HFFc6 (cell line): ENCODE data around the gene SPRING1. TPM values are rescaled to one million over a fixed set of nuclear protein-coding genes. Genes with fewer than 3 reads are reported as not detected.
"Not testable (repeated sequence)": the region's sequence is repeated elsewhere in the genome, so short reads cannot be mapped to it uniquely, and the experiment has no call there.

Experiments
- DNase-seq: peaks from one replicate; pipeline ENCODE4 v3.0.0-alpha.2; 2018
- H3K27ac Mint-ChIP-seq: 2 replicates; pipeline ENCODE4 v1.8.0; 2020; ENCODE audit warnings: mild to moderate bottlenecking, mixed read lengths
- H3K27me3 Mint-ChIP-seq: 2 replicates; pipeline ENCODE4 v1.8.0; 2021; ENCODE audit warnings: mild to moderate bottlenecking, moderate library complexity, mixed read lengths; ENCODE audit not compliant: insufficient read depth
- H3K36me3 Mint-ChIP-seq: 2 replicates; pipeline ENCODE4 v1.8.0; 2021; ENCODE audit warnings: low read depth, mixed read lengths
- H3K4me1 Mint-ChIP-seq: 2 replicates; pipeline ENCODE4 v1.8.0; 2020; ENCODE audit warnings: low read depth, mixed read lengths
- H3K4me3 Mint-ChIP-seq: 2 replicates; pipeline ENCODE4 v1.8.0; 2020; ENCODE audit warnings: mild to moderate bottlenecking, moderate library complexity, mixed read lengths
- H3K9me3 Mint-ChIP-seq: 2 replicates; pipeline ENCODE4 v1.8.0; 2020; ENCODE audit warnings: mild to moderate bottlenecking, mixed read lengths
- total RNA-seq, 6 experiments: library from RNA; stranded (reverse); fragmentation: NEBNext Ultra II Directional; extraction: Animal tissue kit (Norgen Biotek cat#: 25700); gene quantifications; 2 replicates in 1 of 6; 3 replicates in 5 of 6; pipeline ENCODE4 v1.2.3, GENCODE V29; 2021
- TF ChIP-seq, protein P1 (sequence below): fragments of 200-600 bp; sonication (generic); IDR thresholded peaks from 2 replicates; pipeline ENCODE4 v1.5.0; 2021; ENCODE audit warnings: antibody characterized with exemption, mild to moderate bottlenecking

The SPRING1 gene
- total RNA-seq, 6 experiments from 2014 or later, result 29.3 to 39.5 (median 35.8) TPM

GRCh38 chr12:116765271-116765670 is 27.4 kb upstream of the SPRING1 start:
- TF ChIP-seq, protein P1, sequence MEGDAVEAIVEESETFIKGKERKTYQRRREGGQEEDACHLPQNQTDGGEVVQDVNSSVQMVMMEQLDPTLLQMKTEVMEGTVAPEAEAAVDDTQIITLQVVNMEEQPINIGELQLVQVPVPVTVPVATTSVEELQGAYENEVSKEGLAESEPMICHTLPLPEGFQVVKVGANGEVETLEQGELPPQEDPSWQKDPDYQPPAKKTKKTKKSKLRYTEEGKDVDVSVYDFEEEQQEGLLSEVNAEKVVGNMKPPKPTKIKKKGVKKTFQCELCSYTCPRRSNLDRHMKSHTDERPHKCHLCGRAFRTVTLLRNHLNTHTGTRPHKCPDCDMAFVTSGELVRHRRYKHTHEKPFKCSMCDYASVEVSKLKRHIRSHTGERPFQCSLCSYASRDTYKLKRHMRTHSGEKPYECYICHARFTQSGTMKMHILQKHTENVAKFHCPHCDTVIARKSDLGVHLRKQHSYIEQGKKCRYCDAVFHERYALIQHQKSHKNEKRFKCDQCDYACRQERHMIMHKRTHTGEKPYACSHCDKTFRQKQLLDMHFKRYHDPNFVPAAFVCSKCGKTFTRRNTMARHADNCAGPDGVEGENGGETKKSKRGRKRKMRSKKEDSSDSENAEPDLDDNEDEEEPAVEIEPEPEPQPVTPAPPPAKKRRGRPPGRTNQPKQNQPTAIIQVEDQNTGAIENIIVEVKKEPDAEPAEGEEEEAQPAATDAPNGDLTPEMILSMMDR, result no peak
- no peaks in the 10 kb centered on the region for H3K9me3 Mint-ChIP-seq
- no peak overlapping the region for H3K27ac Mint-ChIP-seq

GRCh38 chr12:116761499-116761898 is 23.6 kb upstream of the SPRING1 start:
- Mint-ChIP-seq H3K36me3 (no peaks in the 10 kb centered on the region), H3K9me3 (no peaks in the 10 kb centered on the region), H3K4me3 (no peak overlapping the region), H3K27me3 (no peaks in the 10 kb centered on the region; the same call in none of the 2 replicates), H3K27ac (no peak overlapping the region), H3K4me1 (no peaks in the 10 kb centered on the region)
- TF ChIP-seq, protein P1, result no peak
- no peak for DNase-seq

More at GRCh38 chr12:116765271-116765670, 27.4 kb upstream of the SPRING1 start:
- Mint-ChIP-seq H3K27me3 (no peaks in the 10 kb centered on the region; the same call in none of the 2 replicates), H3K4me3 (no peak overlapping the region), H3K36me3 (no peaks in the 10 kb centered on the region), H3K4me1 (no peaks in the 10 kb centered on the region)
- no peak for DNase-seq

DNA sequence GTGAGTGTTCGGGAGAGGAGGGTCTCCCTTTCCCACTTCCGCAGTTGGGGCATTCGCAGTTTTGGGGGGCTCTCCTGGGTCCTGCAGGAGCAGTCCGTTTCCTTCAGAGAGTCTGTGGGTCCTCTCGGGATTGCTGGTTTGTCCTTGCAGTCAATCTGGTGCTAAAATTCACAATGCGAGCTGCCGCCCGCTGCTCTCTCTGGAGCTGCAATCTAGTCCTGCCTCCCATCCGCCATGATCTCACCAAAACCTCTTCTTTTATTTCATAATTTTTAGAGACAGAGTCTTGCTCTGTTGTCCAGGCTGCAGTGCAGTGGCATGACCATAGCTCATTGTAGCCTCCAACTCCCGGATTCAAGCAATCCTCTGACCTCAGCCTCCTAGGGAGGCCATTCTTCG is 22.8 kb upstream of the SPRING1 start:
- Mint-ChIP-seq H3K4me1 (no peaks in the 10 kb centered on the region), H3K4me3 (no peak overlapping the region), H3K9me3 (no peaks in the 10 kb centered on the region), H3K27me3 (no peaks in the 10 kb centered on the region; the same call in none of the 2 replicates), H3K27ac (no peak overlapping the region), H3K36me3 (no peaks in the 10 kb centered on the region)
- no peak for DNase-seq
- TF ChIP-seq, protein P1, result no peak

- DNase-seq, result no peak
Observed at GRCh38 chr12:116759783-116760621, 22.1 kb upstream of the SPRING1 start.

GRCh38 chr12:116754783-116755182 is 16.9 kb upstream of the SPRING1 start:
- H3K36me3 Mint-ChIP-seq, H3K27ac Mint-ChIP-seq, H3K27me3 Mint-ChIP-seq, DNase-seq, H3K4me3 Mint-ChIP-seq, H3K9me3 Mint-ChIP-seq, H3K4me1 Mint-ChIP-seq: not testable (repeated sequence)

More at GRCh38 chr12:116759783-116760621, 22.1 kb upstream of the SPRING1 start:
- H3K4me1 Mint-ChIP-seq, result peaks cover under 1% of the 10 kb centered on the region; the same call in 1 of the 2 replicates
- TF ChIP-seq, protein P1, result no peak
- no peak overlapping the region for H3K4me3 Mint-ChIP-seq
- no peaks in the 10 kb centered on the region; the same call in 1 of the 2 replicates for H3K27me3 Mint-ChIP-seq
- H3K27ac Mint-ChIP-seq, result no peak overlapping the region
- no peaks in the 10 kb centered on the region for H3K9me3 Mint-ChIP-seq
- H3K36me3 Mint-ChIP-seq, result no peaks in the 10 kb centered on the region

- DNase-seq, H3K36me3 Mint-ChIP-seq, H3K9me3 Mint-ChIP-seq, H3K4me3 Mint-ChIP-seq, H3K27me3 Mint-ChIP-seq, H3K27ac Mint-ChIP-seq, H3K4me1 Mint-ChIP-seq: not testable (repeated sequence)
Observed at GRCh38 chr12:116754097-116754496, 16.2 kb upstream of the SPRING1 start.
